ENCODE results near the gene M6PR.

M6PR gene

DNA sequence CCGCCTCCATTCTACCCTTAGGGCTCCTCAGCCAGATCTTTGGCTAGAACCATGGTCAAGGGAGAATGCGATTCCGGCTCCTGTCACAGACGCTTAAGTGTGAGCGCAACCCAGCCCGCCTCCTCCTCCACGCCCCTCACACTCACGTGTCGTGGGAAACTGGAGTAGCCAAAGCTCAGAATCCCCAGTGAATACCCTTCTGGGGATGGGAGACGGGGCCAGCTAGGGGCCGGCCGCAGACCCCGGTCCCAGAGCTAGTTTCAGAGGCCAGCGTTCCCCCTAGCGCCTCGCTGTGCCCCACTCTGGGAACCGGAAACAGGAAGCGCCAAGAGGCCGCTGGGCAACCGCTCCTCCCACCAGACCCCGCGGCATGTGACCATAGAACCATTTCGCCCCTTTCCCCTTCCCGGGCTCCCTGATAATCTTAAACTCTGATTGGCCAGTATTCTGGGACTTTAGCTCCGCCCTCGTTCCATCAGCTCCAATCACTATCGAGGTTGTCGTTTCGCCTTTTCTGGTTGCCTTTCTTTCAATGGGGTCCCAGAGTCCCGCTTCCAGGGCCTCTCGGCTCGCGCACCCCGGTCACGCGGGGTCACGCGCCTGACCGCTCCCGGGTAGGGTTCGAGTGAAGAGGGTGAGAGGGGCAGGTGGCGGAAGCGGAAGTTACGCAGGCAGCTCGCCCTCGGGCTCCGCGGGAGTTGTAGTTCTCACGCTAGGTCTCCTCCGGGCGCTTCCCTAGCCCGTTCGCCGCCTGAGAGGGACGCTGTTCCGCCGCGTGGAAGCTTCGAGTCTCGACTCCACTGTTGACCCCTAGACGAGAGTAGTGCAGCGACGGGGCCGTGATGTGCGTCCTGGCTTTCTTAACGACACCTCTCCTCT lies at the start of gene M6PR:
Gene M6PR, minus strand, starts transcription at position 304 of the 879 bp plus-strand sequence. CDS start 3,241 bp downstream, outside the sequence.
- peak; percentile 90 for DNase-seq (ENCODE audit: low read depth)

DNA sequence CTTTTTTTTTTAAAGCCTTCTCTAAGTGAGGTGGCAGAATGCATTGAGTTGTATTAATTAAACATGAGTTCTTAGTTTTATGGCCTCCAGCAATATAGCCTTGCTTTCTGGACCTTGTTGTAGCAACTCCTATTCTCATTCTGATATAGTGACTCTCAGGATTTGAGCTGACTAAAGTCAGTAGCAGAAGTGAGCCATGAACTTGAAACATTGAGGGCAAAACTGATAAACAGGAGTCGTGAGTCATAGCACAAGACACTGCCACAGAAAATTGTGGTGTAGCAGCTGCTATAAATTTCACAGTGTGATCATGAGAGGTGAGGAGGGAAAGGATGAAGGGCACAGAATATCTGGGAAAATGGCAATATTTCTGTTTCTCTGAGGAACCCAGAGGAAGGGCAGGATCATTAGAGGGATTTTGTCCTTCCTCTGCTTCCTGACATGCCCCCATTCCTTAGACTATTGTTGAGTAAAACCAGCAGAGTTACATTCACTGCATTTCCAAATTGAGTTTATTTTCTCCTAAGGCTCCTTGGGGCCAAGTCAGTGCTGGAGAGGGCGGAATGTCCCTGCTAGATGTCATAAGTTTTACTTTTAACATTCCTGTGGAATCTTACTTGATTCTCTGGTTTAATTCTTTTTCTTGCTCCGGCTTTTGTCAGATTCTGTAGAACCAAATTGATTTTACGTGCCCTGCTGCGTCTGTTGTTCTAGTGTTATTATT lies 47.4 kb upstream of the M6PR start:
- DNase-seq (ENCODE audit: low read depth): no peak

DNA sequence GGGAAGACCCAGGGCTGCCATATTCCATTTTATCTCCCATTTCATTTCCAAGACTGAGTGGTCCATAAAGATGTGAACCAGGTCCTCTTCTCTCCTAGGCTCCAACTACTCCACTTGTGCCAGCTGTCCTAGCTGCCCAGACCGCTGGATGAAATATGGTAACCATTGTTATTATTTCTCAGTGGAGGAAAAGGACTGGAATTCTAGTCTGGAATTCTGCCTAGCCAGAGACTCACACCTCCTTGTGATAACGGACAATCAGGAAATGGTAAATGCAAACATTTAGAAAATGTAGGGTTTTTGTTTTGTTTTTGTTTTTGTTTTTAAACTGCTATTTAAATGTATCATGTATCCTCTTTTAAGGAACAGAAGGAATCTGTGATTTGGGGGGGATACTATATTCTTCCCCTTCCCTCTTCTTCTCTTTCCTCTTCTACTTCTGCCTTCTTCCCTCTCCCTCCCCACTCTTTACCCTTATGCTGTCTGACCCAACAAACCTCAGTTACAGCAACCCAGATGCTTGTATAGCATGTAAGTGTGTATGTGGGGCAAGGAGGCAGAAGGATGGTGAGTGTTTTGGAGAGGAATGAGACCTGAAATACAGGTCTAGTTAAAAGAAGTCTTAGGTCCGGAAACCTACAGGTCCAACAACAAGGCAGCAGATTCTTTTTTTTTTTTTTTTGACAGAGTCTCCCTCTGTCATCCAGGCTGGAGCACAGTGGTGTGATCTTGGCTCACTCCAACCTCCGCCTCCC lies 45.8 kb upstream of the M6PR start:
- no peak for DNase-seq (ENCODE audit: low read depth)

DNA sequence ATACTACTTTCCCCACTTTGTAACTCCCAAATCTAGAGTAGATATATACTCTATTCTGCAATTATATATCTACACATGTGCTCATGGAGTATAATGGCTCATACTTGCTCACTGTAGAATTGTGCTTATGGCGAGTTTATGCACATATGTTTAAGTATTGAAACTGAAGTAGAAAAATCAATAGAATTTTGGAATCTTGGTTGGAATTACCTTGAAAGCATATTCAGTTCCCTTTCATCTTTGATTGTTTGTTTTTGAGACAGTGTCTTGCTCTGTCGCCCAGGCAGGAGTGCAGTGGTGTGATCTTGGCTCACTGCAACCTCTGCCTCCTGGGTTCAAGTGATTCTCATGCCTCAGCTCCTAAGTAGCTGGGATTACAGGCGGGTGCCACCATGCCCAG lies 44.4 kb upstream of the M6PR start:
- no peak for DNase-seq (ENCODE audit: low read depth)

DNA sequence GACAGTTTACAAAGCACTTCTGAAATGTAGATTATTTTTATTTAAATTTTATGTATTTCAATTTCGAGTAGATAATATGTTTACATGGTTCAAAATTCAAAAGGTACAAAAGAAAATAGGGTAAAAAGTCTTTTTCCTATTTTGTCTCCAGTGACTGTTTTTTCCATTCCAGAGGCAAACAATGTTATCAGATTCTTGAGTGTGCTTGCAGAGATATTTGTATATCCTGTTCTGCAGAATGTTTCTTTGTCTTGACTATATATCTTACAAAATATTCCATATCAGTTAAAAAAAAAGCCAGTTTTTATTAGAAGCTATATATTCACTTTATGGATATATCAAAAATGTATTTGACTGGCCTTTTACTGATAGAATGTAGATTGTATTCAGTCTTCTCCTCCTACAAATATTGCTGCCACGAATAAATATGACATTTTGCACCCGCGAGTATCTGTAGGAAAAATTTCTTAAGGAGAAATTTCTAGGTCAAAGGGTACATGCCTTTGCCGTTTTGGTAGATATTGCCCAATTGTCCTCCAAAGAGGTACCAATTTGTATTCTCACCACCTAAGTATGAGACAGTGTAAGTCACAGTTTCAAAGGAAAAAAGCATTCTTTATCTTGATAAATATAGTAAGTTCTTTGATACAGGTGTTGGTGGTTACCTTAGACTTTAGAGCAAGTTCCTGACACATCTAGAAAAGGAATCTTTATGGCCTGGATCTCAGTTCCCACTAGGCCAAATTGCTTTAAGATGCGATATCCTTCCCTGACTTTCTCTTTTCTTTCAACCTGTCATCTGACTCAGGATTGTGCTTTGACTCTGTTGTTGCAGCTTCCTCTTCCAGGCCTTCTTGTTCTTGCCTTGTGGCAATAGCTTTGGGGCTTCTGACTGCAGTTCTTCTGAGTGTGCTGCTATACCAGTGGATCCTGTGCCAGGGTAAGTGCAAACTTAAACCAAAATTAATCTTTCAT lies 42.2 kb upstream of the M6PR start:
- DNase-seq (ENCODE audit: low read depth): no peak

DNA sequence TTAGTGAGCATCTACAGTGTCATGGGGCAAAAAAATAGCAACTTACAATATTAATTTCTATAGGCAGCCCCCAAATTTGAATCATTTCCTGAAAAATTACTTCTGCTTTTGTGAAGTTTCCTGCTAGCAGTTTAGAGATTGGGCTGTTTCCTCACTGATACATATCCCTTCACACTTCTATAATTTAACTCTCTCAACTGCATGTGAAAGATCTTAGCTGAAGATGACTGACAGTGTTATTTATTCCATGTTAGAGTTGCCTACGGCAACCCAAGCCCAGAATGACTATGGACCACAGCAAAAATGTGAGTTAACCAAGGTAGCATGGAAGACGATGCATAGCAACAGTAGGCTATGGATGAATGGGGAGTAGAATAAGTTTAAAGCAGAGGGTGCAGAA lies 40.0 kb upstream of the M6PR start, which contains the start of gene KLRG1:
Gene KLRG1, plus strand, starts transcription at position 134 of the 400 bp plus-strand sequence. Its CDS starts 90 bp downstream, at position 224.
- DNase-seq (ENCODE audit: low read depth): no peak

DNA sequence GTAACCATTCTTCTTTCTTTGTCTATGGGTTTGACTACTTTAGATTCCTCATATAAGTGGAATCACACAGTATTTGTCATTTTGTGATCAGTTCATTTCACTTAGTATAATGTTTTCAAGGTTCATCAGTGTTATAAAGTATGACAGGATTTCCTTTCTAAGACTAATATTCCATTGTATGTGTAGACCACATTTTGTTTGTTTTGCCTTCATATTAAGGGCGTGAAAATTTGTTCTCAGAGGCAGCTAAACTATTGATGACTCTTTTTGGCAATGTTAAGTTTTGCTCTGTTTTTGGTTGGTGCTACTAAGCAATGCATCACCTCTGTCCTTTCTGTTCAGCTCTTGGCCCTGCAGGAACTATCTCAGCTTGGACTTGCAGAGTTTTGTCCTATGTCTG lies 38.2 kb upstream of the M6PR start:
- DNase-seq (ENCODE audit: low read depth): no peak

DNA sequence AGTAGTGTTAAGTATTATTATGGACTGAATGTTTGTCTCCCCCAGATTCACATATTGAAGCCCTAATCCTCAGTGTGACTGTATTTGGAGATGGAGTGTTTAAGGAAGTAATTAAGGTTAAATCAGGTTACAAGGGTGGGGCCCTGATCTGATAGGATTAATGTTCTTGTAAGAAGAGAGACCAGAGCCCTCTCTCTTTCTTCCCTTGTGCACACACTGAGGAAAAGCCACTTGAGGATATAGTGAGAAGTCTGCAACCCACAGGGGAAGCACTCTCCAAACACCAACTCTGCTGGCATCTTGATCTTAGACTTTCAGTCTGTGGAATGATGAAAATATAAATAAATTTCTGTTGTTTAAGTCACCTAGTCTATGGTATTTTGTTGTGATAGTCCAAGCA lies 37.7 kb upstream of the M6PR start:
- no peak for DNase-seq (ENCODE audit: low read depth)

DNA sequence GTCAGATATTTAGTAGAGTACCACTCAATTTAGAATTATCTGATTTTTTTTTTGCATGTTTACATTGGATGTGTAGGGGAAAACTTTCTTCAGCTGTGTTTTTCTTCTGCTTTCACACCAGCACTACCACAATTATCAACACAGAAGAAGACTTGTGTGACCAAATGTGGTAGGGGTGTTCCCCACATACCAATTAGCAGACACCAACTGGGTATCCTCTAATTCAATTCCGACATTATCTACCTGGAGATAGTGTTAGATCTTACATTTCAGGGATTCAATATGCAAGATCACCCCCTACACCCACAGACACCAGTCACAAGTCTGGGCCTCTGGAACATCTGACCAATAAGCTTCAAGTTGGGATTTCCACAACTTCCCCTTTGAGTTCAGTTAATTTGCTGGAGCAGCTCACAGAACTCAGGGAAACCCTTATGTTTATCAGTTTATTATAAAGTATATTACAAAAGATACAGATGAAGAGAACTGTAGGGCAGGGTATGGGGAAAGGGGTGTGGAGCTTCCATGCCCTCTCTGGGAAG lies 35.8 kb upstream of the M6PR start:
- no peak for DNase-seq (ENCODE audit: low read depth)

DNA sequence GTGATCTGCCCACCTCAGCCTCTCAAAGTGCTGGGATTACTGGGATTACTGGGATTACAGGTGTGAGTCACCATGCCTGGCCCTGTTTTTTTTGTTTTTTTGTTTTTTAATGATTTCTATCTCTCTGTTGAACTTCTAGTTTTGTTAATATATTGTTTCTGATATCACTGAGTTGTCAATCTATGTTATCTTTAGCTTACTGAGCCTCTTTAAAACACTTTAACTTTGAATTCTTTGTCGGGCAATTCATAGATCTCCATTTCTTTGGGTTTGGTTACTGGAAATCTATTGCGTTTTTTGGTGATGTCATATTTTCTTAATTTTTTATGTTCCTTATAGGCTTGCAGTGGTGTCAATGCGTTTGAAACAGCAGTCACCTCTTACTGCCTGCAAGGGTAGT lies 30.7 kb upstream of the M6PR start:
- DNase-seq (ENCODE audit: low read depth): no peak

DNA sequence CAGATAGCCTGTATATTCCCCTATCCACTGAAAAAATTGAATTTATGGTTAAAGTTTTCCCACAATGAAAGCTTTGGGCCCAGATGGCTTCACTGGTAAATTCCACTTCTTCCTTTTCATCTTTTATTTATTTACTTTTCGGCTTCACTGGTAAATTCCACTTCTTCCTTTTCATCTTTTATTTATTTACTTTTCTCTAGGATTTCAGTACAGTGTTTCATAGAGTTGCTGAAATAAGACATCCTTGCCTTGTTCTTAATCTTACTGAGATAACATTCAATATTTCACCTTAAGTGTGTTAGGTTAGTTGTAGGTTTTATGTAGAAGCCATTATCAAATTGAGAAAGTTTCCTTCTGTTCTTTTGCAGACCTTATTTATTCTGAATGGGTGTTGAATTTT lies 21.0 kb upstream of the M6PR start:
- DNase-seq (ENCODE audit: low read depth): no peak

DNA sequence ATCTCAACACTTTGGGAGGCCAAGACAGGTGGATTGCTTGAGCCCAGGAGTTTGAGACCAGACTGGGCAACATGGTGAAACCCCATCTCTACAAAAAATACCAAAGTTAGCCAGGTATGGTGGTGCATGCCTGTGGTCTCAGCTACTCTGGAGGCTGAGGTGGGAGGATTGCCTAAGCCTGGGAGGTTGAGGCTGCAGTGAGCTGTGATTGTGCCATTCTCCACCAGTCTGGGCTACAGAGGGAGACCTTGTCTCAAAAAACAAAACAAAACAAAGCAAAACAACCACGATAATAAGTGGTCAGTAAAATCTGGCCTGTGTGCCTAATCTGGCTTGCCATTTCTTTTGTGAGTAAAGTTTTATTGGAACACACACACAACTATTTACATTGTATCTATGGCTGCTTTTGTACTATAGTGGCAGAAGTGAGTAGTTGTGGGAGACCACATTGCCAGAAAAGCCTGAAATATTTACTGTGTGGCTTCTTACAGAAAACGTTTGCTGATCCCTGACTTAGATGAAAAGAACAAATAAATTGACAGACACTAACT lies 20.5 kb upstream of the M6PR start:
- DNase-seq (ENCODE audit: low read depth): no peak

DNA sequence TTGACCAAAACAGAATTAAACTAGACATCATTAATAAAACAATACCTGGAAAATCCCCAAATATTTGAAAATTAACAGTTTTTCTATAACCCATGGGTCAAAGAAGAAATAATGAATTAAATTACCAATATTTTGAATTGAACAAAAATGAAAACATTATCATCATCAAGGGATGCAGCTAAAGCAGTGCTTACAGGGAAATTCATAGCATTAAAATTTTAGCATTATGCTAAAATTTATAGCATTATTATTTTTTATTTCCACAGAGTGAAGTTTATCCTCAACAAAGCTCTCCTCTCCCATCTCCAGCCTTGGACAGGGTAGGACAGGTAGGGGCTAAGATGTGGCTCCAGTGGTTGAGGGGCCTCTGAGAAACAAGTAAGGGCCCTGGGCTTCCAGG lies 19.3 kb upstream of the M6PR start:
- no peak for DNase-seq (ENCODE audit: low read depth)

DNA sequence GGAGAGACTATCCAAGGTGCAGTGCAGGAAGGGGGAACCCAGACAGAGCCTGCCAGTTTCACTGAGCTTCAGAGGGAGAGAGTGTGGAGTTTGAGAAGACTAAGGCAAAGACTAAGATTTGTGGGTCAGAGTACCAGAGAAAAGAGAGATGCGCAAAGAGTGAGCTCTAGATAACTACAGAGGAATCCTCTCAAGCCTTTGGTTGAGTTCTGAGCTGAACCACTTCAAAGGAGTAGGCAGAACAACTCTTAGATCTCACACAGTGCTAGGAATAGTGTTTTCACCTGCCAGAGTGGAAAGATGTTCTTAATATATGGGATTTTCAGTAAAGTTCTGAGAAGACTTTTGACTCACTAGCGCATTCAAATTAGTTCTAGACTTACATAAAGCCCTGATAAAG lies 10.7 kb upstream of the M6PR start:
- no peak for DNase-seq (ENCODE audit: low read depth)

DNA sequence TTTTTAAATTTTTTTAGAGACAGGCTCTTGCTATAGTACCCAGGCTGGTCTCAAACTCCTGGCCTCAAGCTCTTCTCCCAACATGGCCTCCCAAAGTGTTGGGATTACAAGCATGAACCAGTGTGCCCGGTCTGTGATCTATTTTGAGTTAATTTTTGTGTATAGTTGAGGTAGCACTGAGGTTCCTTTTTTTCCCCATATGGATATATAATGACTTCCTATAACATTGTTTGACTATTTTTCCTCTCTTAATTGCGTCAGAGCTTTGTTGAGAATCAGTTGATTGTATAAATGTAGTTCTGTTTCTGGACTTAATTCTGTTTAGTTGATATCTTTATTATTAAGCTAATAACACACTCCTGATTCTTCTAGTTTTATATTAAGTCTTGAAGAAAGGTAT lies 8.6 kb upstream of the M6PR start:
- no peak for DNase-seq (ENCODE audit: low read depth)

DNA sequence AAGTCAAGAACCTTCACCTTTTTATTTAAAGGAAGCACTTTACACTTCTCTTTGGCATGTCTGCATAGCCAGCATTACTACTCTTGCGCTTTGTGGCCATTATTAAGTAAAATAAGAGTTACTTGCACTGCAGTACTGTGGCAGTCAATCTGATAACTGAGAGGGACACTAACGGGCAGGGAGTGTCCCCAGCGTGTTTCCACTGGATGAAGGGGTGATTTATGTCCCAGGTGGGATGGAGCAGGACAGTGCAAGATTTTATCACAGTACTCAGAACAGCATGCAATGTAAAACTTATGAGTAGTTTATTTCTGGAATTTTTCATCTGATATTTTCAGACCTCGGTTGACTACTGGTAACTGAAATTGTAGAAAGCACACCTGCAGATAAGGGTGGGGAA lies 8.1 kb upstream of the M6PR start:
- DNase-seq (ENCODE audit: low read depth): no peak

DNA sequence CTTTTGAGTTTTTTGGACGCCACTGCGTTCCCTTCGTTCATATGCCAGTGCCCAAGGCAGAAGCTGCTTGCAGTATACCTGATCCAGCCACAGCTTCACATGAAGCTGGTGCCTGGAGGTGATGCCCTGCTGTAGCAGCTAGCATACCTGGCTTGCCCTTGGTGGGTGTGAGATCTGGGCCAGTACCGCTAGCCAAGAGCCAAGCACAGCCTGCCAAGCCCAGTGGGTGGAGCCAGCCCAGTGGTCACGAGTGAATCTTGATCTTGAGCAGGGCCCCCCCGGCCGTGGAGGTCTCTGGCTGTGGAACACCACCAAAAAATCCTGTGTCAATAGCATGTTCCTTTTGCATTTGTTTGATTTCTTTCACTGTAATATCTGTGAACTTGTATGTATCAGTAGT lies 7.3 kb upstream of the M6PR start:
- DNase-seq (ENCODE audit: low read depth): no peak

DNA sequence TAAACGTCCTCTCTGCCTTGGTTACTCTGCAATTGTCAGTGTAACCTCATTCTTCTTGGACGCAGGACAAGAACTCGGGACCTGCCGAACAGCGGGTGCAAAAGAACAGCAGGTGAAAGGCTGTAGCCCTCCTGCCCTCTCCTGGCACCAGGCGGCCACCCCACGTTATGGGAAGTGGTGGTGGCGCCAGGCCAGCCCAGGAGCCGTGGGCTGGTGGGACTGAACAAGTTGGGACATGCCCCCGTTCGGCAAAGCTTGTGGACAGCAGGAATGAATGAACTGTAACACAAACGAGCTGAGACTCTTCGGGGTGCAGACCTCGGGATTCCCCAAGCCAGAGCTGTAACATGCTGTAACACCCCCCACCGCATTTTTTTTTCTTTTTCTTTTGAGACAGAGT lies 6.6 kb upstream of the M6PR start:
- no peak for DNase-seq (ENCODE audit: low read depth)

DNA sequence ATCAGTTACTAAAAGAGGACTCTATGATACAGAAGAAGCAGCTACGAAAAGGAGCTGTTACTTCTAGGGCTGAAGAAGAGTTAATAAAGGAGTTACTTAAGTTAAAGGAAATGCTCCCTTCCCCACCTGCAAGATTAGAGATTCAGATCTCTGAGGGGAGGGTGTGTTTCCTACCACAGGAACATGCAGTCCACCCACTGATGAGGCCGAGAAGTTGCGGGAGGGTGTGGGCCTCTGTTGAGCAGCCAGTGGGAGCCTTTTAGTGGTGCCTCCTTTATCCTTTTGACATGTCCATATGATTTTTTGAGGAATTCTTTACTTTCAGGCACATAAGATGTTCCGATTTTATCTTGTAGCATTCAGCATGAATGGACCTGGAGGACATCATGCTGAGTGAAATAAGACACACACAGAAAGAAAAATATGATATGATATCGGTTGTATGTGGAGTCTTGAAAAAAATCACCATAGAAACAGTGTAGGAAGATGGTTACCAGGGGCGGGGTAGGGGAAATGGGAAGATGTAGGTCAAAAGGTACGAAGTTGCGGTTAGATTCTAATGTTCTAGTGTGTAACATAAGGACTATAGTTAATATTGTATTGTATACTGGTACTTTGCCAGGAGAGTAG lies 4.4 kb upstream of the M6PR start:
- no peak for DNase-seq (ENCODE audit: low read depth)

DNA sequence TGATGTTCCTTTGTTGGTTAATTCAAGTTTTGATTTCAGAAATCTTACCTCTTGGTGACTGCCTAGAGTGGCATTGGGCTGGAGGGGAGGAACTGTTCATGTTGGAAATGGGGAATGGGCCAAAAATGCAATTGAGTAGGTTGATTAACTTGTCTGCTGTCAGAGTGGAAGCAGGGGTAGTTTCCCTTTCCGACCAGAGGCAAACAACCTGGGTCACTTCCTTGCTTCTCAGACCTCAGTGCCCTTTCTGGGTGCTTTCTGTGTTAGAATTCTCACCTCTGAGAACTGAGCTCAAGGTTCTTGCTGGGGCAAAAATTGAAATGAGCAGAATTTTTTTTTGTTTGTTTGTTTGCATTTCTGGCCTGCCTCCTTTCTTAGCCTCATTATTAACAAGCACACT lies 2.3 kb upstream of the M6PR start:
- DNase-seq (ENCODE audit: low read depth): no peak

Measured in fibroblast of gingiva (primary cell).